NCI-H1048 (cell line): ENCODE results near the gene SLC2A13.

ENCODE experiments used
- DNase-seq: peaks from one replicate; lab custom pipeline; 2025; lab: John Stamatoyannopoulos, UW

The SLC2A13 gene

GRCh38 chr12:39990122-39991101 is 115.5 kb downstream of the SLC2A13 start:
- DNase-seq = no peak

- no peak for DNase-seq
Measured at GRCh38 chr12:39989501-39989900, 116.4 kb downstream of the SLC2A13 start.

DNA sequence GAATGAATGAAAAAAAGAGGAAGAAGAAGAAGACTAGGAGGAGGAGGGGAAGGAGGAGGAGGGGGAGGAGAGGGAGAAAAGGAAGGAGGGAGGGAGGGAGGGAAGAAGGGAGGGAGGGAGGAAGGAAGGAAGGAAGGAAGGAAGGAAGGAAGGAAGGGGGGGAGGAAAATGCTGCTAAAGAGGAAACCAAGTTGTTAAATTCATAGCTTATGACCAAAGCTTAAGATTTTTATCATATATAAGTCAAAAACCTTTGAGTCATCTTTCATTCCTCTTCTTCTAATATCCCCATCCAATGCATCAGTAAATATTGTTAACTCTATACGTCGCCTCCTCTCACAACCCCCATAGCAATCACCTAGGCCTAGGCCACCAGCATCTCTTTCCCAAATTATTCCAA is 117.3 kb downstream of the SLC2A13 start:
- DNase-seq = no peak

DNA sequence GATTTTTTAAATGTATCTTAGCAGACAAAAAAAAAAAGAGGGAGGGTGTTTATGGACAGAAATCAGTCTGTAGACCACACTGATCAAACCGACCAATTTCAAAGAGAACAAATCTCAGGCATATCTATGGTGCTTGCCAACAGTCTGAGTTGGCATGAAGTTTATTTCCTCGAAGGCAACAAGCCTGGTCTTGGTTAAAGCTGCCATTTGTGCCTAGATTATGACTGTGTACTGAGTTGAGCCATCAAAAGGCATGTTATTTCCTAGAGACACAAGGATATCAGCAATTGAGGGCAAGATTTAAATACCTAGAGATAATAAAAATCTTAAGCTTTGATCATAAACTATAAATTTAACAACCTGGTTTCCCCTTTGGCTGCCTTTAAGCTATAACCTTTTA is 119.2 kb downstream of the SLC2A13 start:
- DNase-seq = no peak

DNA sequence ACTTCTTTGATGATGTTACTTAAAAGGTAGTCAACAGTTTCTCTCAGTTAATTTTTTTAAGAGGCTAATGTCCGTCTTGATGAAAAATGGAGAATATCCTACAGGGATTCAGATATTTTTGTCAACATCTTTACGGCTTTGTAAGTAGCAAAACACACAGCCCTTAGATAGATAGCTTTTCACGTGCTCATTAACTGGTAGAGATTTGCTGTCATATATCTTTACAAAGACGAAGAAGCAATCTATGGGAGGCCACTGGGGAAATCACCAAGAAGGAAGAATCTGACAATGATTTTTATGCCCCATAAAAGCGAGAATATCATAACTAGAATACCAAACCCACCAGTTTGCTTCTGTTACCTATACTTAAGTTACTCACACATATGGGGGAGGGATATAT is 121.2 kb downstream of the SLC2A13 start:
- DNase-seq = no peak

DNA sequence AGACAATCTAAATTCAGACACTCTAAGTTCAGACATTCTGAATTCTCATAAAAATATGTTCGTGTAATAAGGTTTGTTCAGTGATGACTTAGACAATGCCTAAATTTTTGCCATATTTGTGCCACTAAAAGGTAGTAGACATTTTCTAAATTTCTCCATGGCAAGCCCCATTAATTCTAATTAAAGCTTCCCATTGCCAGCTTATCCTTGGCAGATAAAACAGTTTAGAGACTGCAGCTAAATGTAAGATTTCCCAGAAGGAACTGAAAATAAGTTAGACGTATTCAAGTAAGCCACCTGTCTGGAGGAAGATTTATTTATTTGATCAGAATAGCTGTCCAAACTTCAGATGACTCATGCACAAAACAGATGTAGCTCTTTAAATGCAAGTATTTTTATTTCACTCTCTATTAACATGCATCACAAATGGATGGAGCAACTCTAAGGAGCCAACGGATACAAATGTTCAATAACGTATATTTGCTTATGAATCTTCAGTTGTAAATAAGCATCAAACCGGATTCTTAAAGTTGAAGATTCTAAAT is 130.4 kb downstream of the SLC2A13 start:
- DNase-seq = no peak

DNA sequence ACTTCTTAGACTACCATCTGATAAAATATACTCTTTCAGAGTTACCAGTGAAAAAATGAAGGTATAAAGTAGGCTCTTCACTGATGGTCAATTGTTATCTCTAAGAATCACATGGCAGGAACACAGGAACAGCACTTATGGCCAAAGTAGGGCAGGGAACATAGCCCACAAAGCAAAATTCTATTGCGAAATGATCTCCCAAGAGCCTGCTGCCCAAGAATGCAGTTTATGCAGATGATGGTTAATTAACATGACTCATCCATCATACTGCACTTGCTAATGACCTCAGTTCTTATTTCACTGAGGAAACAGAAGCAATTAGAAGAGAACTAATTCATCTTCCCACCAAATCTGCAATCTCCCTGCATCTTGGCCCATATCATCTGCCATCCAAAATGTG is 133.8 kb downstream of the SLC2A13 start:
- DNase-seq = no peak

GRCh38 chr12:39971348-39971747 is 134.5 kb downstream of the SLC2A13 start:
- no peak for DNase-seq

- DNase-seq = no peak
Measured at GRCh38 chr12:39966721-39967120, 139.2 kb downstream of the SLC2A13 start.

DNA sequence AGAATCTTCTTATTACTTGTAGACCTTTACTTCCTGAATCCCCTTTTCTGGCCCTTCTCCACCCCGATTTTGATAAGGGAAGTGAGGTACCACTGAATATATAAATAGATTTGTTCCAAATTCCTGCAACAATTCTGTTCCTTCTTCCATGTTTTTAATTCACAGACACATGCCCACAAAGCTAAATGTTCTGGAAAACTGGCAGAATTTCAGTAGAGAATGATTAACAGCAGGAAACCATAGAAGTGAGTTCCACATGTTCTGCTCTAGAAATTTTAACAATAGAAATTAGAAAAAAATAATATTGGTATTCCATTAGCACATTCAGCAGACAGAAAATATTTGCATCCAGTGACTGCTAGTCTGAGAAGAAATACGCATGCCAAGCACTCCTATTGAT is 139.6 kb downstream of the SLC2A13 start:
- no peak for DNase-seq

GRCh38 chr12:39959467-39959866 is 146.4 kb downstream of the SLC2A13 start:
- no peak for DNase-seq

DNA sequence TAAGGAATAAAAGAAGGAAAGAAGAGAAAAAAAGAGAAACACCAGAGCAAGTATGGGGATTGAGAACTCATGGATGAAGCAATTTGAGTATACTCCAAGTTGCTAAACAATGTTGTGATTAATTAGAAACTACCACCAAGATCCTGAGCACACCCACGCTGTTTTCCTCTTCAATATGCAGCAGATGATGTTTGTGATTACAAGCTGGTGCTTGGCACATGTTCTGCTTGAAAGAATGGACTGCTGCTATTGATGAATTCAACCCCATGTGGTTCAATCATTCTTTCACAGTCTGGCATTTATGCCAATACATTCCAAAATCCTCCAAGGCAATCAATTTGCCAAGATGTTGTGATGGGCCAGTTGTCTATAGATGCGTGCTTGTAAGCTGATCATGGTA is 146.8 kb downstream of the SLC2A13 start:
- DNase-seq = no peak

DNA sequence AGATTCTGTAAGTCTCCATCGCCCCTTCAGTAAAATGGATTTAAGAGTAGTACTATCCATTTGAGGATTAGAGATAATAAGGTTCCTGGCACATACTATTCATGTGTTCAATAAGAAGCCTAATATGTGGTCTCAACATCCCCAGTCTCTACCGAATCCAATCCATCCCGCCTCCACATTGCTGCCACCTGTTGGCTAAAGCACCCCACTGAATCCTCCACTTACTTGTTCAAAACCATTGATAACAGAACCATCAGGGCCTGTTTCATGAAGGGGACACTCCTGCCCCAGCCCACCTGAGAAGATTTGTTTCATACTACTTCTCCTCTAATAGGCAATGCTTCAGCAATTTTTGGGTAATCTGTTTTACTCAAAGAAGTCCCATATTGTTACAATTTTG is 147.5 kb downstream of the SLC2A13 start:
- no peak for DNase-seq

DNA sequence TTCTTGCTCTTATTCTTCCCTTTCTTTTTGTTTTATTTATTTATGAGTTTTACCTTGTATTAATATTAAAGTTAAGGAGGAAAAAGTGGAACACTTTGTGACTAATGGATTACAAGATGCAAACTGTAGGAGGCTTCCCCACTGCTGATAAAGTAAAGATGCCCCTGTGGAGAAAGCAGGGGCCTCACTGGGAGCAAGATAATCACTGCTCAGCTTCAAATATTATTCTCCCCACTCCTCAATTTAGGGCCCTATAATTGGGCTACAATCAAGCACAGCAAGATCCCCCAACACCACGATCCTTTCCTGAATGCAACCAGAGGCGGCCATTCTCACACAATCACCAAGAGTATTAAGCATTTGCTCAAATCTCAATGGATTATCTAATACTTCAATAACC is 149.2 kb downstream of the SLC2A13 start:
- no peak for DNase-seq

DNA sequence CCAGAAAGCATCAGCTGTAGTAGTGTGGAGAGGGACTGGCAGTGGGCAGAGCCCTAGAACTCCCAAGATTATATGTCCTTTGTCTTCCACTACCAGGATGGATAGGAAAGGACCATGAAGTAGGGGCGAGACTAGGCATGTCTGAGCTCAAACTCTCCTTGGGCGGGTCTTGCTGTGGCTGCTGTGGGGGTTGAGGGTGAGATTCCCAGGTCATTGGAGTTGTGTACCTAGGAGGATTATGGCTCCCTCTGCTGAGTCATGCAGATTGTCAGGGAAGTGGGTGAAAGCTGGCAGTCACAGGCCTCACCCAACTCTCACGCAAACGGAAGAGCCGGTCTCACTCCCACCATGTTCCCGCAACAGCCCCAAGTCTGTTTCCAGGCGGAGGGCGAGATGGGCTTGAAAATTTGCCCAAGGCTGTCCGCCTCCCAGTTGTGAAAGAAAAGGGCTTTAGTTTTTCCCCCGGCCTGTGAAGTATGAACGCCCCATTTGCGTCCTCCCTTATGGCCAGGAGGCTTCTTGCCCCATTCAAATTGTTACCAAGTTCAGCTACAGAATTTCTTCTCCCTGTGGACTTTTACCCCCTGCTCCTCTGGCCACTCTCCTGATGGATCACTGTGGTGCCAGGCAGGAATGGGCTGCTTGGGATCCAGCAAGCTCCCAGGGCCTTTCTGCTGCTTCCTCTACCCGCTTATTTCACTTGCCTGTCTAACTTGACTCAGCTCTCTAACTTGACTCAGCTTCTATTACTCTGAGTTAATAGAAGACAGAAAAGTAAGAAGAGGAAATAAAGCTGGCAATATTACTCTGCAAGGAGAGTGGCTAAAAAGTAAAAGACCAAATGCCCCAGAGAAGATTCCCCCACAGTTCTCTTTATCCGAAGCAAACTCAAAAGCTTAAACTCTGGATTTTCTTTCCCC is 159.3 kb downstream of the SLC2A13 start:
- no peak for DNase-seq

DNA sequence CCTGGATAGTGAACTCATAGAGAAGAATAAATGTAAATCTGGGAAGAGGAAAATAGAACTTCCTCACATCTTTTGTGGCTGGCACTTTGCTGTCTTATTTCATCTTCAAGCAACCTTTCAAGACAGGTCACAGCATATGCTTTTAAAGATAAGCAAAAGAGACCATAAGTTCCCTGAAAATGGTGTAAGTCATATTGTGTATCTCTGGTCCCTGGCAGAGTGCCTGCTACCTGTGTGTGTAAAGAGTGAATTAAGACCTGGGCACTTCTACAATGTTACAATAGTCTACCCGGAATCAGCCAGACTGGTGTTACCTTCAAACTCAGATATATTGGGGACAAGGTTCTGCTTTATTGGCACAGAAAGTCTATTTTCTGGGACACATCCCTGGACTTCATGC is 168.8 kb downstream of the SLC2A13 start:
- DNase-seq = no peak

- DNase-seq = no peak
Measured at GRCh38 chr12:39935839-39936238, 170.0 kb downstream of the SLC2A13 start.

DNA sequence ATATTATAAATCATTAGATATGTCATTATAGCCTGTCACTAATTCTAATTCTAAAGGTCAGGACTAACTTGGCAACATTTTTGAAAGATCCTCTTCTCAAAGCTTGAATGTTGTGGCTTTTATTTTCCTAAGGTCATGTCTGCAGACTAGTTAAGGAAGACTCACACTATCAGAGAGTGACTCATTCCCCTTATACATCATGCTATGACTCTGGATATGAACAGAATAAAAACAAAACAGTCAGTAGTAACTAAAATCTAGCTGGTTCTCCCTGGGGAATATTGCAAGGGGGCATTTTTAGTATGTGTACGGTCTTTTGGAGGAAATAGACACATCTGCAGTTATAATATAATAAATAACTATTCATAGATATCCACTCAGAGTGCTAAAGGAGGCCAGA is 170.6 kb downstream of the SLC2A13 start:
- no peak for DNase-seq

DNA sequence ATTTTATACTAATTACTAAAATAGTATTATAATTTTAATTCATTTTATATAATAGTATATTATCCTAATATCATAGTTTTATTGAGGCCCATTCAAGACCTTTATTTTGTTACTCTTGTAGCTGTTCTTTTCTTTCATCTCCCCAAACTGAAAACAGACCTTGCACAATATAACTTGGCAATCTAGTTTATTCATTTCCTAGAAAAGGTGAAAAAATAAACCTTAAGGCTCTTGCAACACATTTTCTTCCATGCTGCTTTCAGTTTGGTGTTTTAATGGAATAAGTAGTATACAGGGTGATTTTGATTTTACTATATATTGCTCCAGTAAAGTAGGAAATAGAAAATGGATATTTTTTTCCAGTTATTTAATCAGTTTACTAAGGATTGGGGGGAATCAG is 174.0 kb downstream of the SLC2A13 start:
- DNase-seq = no peak

- no peak for DNase-seq
Measured at GRCh38 chr12:39931231-39931630, 174.7 kb downstream of the SLC2A13 start.

DNA sequence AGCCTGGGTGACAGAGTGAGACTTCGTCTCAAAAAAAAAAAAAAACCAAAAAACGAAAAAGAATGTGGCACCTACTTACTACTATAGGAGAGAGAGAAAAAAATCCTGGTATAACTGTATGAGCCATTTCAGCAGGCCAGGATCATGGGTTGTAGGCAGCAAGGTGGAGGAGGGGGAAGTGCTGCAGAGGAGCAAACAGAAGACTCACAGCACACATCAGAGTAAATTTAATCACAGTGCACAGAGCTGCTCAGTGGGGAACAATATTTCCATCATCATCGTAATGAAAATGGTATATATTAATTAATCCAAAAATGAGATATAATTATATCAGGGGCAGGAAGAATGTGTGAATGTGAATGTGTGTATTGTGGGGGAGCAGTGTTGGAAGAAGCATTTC is 175.8 kb downstream of the SLC2A13 start:
- no peak for DNase-seq

DNA sequence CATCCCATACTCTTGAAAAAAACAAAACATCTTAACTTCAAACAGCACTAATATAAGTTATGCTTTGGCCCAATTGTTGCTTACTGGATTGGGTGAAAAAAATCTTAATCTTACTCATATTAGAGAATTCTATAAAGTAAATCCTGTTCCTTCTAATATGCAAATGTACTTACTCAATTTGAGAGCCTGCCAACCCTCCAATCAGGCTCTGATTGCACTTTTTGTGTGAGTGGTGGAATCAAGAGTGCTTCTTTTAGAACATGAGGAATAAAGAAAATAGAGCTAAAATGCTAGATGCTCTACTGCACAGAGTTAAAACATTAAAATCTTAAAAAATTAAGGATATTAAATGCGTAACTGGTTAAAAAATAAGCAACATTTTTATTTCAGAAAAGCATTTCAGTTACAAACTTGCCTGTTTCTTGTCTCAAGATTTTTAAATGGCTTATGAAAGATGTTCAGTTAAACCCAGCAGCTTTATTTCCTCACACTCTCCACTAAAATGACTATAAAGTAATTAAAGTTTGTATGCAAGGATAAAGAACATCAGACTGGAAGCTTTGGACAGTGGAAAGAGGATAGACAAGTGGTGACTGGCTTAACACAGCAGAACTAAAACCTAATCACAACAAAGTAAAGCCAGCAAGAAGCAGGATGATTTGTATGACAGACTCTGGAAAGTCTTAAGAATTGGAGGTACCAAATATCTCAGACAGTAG is 177.5 kb downstream of the SLC2A13 start:
- DNase-seq = no peak
